BE2C (cell line): Measurements from ENCODE around the gene NUAK2.
A peak's percentile ranks its signal among the peaks of the same experiment; 100 is the strongest.

ENCODE experiments used
- DNase-seq: peaks from one replicate; pipeline ENCODE4 v3.0.0-alpha.2; 2020
- H3K27me3 ChIP-seq: fragments of 250-450 bp; sonication (Bioruptor Pico); 2 replicates; pipeline ENCODE4 v1.5.1; 2020; ENCODE audit warnings: mild to moderate bottlenecking
- H3K36me3 ChIP-seq: fragments of 250-450 bp; sonication (Bioruptor Pico); 2 replicates; pipeline ENCODE4 v1.5.1; 2020; ENCODE audit warnings: mild to moderate bottlenecking
- H3K4me1 ChIP-seq: fragments of 250-450 bp; sonication (Bioruptor Pico); 2 replicates; pipeline ENCODE4 v1.5.1; 2020
- H3K4me3 ChIP-seq: 2 replicates; pipeline ENCODE4 v1.5.1; 2011; ENCODE audit warnings: low read depth, low read length
- H3K9me3 ChIP-seq: fragments of 250-450 bp; sonication (Bioruptor Pico); 2 replicates; pipeline ENCODE4 v1.5.1; 2020
- TF ChIP-seq, protein P1 (sequence below): IDR thresholded peaks from 2 replicates; pipeline ENCODE4 v1.5.1; 2012; ENCODE audit warnings: mild to moderate bottlenecking, low read depth, low read length

NUAK2 gene

GRCh38 chr1:205325334-205325884, 3.9 kb upstream of the NUAK2 start:
- Histone ChIP-seq H3K36me3 (no peaks in the 10 kb centered on the region), H3K9me3 (no peaks in the 10 kb centered on the region), H3K4me3 (no peak overlapping the region), H3K27me3 (no peaks in the 10 kb centered on the region; the same call in 1 of the 2 replicates), H3K4me1 (no peaks in the 10 kb centered on the region)
- TF ChIP-seq, protein P1, sequence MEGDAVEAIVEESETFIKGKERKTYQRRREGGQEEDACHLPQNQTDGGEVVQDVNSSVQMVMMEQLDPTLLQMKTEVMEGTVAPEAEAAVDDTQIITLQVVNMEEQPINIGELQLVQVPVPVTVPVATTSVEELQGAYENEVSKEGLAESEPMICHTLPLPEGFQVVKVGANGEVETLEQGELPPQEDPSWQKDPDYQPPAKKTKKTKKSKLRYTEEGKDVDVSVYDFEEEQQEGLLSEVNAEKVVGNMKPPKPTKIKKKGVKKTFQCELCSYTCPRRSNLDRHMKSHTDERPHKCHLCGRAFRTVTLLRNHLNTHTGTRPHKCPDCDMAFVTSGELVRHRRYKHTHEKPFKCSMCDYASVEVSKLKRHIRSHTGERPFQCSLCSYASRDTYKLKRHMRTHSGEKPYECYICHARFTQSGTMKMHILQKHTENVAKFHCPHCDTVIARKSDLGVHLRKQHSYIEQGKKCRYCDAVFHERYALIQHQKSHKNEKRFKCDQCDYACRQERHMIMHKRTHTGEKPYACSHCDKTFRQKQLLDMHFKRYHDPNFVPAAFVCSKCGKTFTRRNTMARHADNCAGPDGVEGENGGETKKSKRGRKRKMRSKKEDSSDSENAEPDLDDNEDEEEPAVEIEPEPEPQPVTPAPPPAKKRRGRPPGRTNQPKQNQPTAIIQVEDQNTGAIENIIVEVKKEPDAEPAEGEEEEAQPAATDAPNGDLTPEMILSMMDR: peak; percentile 84
- DNase-seq: peak; percentile 62

GRCh38 chr1:205324781-205325180, 3.2 kb upstream of the NUAK2 start:
- TF ChIP-seq, protein P1: no peak
- Histone ChIP-seq H3K4me1 (peaks cover under 1% of the 10 kb centered on the region; the same call in 1 of the 2 replicates), H3K27me3 (no peaks in the 10 kb centered on the region; the same call in 1 of the 2 replicates), H3K4me3 (no peak overlapping the region), H3K9me3 (no peaks in the 10 kb centered on the region), H3K36me3 (no peaks in the 10 kb centered on the region)
- no peak for DNase-seq

DNA sequence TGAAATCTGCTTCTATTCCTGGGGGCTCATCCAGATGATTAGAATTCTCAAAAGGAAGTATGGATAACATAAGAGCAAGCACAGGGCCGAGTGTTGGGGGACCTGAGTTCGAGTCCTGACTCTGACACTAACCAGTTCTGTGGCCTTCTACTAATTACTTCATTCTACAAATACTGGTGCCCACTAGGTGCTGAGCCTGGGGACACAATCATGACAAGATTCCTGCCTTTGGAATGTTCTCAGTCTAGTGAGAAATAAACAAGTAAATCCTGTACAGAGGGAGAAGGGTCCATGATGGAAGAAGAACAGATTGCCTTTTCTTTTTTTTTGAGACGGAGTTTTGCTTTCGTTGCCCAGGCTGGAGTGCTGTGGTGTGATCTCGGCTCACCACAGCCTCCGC, 2.2 kb upstream of the NUAK2 start:
- no peaks in the 10 kb centered on the region for H3K36me3 ChIP-seq
- no peaks in the 10 kb centered on the region for H3K9me3 ChIP-seq
- no peak for DNase-seq
- TF ChIP-seq, protein P1: no peak
- no peaks in the 10 kb centered on the region; the same call in 1 of the 2 replicates for H3K27me3 ChIP-seq
- no peak overlapping the region for H3K4me3 ChIP-seq
- peaks cover 5% of the 10 kb centered on the region; the same call in 1 of the 2 replicates for H3K4me1 ChIP-seq

GRCh38 chr1:205321959-205322283, 376 bp upstream of the NUAK2 start:
- no peaks in the 10 kb centered on the region for H3K36me3 ChIP-seq
- H3K9me3 ChIP-seq: no peaks in the 10 kb centered on the region
- TF ChIP-seq, protein P1: no peak
- peak overlapping the region; percentile 10; the same call in 1 of the 2 replicates for H3K4me3 ChIP-seq
- no peak for DNase-seq
- no peaks in the 10 kb centered on the region; the same call in 1 of the 2 replicates for H3K27me3 ChIP-seq
- peaks cover 20% of the 10 kb centered on the region for H3K4me1 ChIP-seq

DNA sequence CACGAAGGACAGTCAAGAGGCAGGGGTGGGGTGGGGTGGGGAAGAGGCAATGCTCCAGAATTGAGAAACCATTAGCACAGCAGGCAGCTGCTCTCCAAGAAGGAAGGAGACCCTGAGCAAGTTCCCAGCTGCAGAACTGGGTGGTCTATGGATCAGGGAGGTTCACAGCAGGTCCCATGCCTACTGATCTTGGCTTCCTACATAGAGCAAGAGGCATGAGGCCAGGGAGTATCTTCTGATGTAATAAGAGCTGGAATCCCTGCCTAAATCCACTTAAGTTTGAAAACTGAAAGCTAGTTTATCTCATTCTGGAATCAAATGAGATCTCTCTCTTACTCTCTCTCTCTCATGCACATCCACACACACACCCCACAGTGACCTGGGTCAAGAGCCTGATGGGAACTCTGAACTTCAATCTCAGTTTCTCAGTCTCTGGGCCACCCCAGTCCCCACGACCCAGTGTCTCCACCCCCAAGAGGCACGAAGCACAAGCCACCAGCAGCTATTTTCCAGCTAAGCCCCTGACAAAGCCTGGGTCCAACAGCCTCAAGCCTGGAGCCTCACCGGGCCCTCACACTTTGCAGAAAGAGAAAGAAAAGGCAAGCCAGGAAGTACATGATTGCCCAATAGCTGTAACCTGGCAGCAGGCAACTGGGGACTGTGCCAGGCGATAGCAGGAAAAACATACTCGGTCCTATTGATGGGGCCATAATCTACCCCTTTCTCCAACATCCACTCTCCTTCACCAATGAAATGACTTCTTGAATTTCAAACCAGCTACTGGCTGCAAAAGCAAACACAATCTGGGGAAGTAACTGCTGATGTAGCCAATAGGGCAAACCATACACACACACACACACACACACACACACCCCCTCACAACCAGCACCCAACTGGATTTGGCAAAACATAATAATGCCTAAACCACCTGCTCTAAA, 2.2 kb downstream of the NUAK2 start:
- no peaks in the 10 kb centered on the region for H3K27me3 ChIP-seq
- H3K9me3 ChIP-seq: no peaks in the 10 kb centered on the region
- H3K4me1 ChIP-seq: peaks cover 31% of the 10 kb centered on the region
- TF ChIP-seq, protein P1: no peak
- DNase-seq: no peak
- no peaks in the 10 kb centered on the region for H3K36me3 ChIP-seq
- H3K4me3 ChIP-seq: no peak overlapping the region
